Brain microvascular endothelial cell (primary cell): ENCODE results near the gene KCNMB2.

ENCODE experiments used
- DNase-seq: peaks from one replicate; pipeline ENCODE4 v3.0.0-alpha.2; 2020
- H3K27ac ChIP-seq: fragments of 250-450 bp; sonication (Bioruptor Pico); 2 replicates; pipeline ENCODE4 v1.5.1; 2020; ENCODE audit warnings: mild to moderate bottlenecking, moderate library complexity
- H3K27me3 ChIP-seq: fragments of 250-450 bp; sonication (Bioruptor Pico); replicated peaks from 2 replicates; pipeline ENCODE4 v1.5.1; 2020; ENCODE audit warnings: mild to moderate bottlenecking
- H3K36me3 ChIP-seq: fragments of 250-450 bp; sonication (Bioruptor Pico); replicated peaks from 2 replicates; pipeline ENCODE4 v1.5.1; 2020; ENCODE audit warnings: mild to moderate bottlenecking
- H3K4me3 ChIP-seq: 2 replicates; pipeline ENCODE4 v1.5.1; 2011; ENCODE audit warnings: low read depth, mild to moderate bottlenecking, control low read depth, low read length, moderate library complexity
- in situ Hi-C: cut with HindIII; loops from 2 replicates; pipeline ENCODE4 v1.10.0; 2017; ENCODE audit warnings: low sequenced_read_pairs, low pct_ligation_motif_present
- TF ChIP-seq, protein P1 (sequence below): IDR thresholded peaks from 2 replicates; pipeline ENCODE4 v1.5.1; 2011; ENCODE audit warnings: low read depth, mild to moderate bottlenecking, moderate library complexity, low read length, control low read depth, inconsistent platforms; ENCODE audit errors: missing control alignments

The KCNMB2 gene

DNA sequence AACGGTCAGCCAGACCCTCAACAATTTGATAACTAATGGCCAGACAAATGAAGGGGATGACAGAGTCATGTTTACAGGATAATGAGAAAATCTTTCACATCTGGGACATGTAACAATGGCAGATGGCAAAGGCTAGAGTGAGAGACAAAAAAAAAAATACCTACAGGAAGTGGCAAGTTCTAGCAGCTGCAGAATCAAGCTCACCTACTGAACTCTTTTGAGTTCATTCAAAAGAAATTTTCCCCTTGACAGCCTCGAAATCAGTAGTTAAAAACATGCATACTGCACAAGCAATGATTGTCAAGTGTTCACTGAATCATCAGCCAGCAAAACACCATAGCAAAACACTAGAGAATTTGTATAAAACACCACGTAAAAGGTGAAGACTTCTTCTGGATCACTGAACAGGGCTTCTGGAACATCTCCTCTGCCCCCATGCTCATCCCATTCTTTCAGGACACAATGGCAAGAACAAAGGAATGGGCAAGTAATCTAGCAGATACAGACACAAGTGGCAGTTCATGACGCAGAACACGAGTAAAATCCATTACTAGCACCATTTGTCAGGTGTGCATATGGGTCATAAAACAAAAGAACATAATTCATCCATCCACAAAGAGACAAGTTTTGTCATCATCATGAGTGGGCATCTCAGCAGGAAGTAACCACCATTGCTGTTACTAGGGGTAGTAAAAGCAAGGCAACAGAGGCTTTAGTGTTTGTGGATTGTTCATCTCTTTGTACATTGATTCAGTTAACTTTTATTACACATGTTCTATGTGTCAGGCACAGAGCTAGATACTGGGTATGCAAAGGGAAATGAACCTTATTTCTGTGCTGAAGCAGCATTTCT lies 13.8 kb upstream of the KCNMB2 start:
- no peak for DNase-seq
- Histone ChIP-seq H3K27me3 (no peaks in the 10 kb centered on the region), H3K36me3 (no peaks in the 10 kb centered on the region), H3K4me3 (no peak overlapping the region), H3K27ac (no peak overlapping the region)
- TF ChIP-seq, protein P1, sequence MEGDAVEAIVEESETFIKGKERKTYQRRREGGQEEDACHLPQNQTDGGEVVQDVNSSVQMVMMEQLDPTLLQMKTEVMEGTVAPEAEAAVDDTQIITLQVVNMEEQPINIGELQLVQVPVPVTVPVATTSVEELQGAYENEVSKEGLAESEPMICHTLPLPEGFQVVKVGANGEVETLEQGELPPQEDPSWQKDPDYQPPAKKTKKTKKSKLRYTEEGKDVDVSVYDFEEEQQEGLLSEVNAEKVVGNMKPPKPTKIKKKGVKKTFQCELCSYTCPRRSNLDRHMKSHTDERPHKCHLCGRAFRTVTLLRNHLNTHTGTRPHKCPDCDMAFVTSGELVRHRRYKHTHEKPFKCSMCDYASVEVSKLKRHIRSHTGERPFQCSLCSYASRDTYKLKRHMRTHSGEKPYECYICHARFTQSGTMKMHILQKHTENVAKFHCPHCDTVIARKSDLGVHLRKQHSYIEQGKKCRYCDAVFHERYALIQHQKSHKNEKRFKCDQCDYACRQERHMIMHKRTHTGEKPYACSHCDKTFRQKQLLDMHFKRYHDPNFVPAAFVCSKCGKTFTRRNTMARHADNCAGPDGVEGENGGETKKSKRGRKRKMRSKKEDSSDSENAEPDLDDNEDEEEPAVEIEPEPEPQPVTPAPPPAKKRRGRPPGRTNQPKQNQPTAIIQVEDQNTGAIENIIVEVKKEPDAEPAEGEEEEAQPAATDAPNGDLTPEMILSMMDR = no peak
- in situ Hi-C loops = no loop called here

DNA sequence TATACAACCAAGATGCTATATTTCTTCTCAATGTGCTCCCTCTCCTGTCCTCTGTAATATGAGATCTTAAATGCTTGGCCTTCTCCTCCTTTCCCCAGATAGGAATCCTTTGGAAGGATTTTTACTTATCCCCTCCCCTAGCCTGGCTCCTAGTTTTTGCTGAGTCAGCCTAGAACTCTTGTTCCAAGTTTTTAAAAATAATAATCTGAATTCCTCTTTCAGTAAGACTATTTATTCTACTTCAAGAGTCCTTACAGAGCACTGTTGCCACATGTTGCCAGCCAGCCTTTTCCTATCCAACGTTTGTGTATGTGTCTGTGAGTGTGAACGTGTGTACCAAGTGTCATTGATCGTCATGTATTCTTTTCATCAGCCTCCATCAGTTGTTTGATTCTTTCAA lies 11.0 kb upstream of the KCNMB2 start:
- in situ Hi-C loops = no loop called here
- TF ChIP-seq, protein P1 = no peak
- Histone ChIP-seq H3K36me3 (no peaks in the 10 kb centered on the region), H3K4me3 (no peak overlapping the region), H3K27ac (no peak overlapping the region), H3K27me3 (no peaks in the 10 kb centered on the region)
- DNase-seq = no peak

DNA sequence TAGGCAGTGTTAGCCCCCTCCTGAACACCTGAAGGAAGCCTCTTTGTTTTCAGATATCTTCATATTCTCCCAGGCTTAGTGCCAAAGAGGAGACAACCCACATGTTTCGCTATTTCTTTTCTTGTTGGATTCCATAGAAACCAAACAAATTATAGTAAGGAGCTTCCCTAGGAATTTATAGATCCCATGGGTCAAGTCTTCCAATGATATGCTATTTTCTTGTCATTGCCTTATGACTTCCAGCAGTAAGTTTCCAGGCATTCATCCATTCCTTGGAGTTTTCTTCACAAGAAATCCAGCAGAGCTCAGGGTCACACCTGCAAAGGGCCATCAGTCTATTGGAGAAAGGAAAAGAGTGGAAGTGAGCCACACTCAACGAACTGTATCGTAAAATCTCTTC lies 9.9 kb upstream of the KCNMB2 start:
- Histone ChIP-seq H3K27ac (no peak overlapping the region), H3K27me3 (no peaks in the 10 kb centered on the region), H3K4me3 (no peak overlapping the region), H3K36me3 (no peaks in the 10 kb centered on the region)
- TF ChIP-seq, protein P1 = no peak
- in situ Hi-C loops = no loop called here
- no peak for DNase-seq

DNA sequence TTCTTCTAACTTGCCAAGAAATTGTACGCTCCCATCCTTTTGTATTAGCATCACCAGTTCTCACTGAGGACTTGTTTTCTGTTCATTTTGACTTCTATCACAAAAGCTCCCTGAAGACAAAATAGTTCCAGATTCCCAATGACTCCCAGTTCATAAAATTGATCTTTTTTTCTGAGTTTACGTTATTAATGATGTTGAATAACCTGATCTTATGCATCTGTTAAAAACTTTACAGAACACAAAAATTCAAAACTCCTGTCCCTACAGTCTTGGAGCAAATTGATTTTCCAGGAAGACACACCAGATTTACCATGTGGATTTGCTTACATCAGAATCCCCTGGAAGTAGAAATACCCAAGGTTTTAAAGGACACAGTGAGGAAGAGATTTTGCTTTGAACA lies 8.3 kb upstream of the KCNMB2 start:
- no peak overlapping the region for H3K27ac ChIP-seq
- H3K4me3 ChIP-seq = no peak overlapping the region
- TF ChIP-seq, protein P1 = no peak
- H3K36me3 ChIP-seq = no peaks in the 10 kb centered on the region
- in situ Hi-C loops = no loop called here
- no peak for DNase-seq
- no peaks in the 10 kb centered on the region for H3K27me3 ChIP-seq

DNA sequence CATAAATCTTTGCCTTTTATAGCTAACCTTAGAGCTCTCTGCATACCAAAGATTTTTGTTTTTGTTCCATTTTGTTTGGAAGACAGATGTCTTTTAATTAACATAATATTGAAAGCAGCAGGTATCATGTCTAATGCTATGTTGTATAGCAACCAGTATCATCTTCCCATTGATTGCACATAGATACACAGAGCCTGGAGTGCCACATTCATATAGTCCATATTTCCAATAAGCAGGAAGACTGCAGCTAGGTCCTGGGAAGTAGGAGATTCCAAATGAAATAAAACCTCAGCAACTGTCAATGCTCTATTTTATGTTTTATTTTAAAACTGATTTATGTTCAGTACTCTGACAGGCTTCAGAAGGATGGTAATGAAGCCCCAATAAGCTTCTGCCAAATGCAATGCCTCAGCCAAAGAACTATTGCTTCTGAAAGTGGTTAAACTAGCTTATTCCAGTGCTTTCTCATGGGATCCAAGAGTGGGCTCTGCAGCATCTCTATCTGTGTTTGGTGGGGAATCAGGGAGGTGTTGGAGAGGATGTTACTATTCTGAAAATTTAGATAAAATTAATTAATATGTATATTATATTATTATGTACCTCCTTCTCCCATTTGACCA lies 6.5 kb upstream of the KCNMB2 start:
- no peaks in the 10 kb centered on the region for H3K27me3 ChIP-seq
- in situ Hi-C loops = no loop called here
- no peak for DNase-seq
- H3K27ac ChIP-seq = no peak overlapping the region
- H3K36me3 ChIP-seq = no peaks in the 10 kb centered on the region
- H3K4me3 ChIP-seq = no peak overlapping the region
- TF ChIP-seq, protein P1 = no peak
